HEK293 (cell line): Measurements from ENCODE around the gene AK3.

ENCODE experiments used
- CTCF ChIA-PET: fragments of 350-600 bp; formaldehyde crosslinking; extraction: SDS; loops from one replicate; lab custom pipeline; 2021; ENCODE audit warnings: antibody characterized with exemption; lab: Yijun Ruan, JAX
- POLR2A ChIA-PET: fragments of 300-600 bp; formaldehyde crosslinking; extraction: SDS; loops from one replicate; lab custom pipeline; 2020; ENCODE audit warnings: antibody characterized with exemption, inconsistent platforms; lab: Yijun Ruan, JAX
- H3K27ac ChIP-seq: fragments of 200-500 bp; sonication (Bioruptor generic); 2 replicates; pipeline ENCODE4 v1.5.1; 2014; ENCODE audit warnings: low read depth, low read length, control low read depth, inconsistent platforms; ENCODE audit errors: extremely low read depth
- H3K36me3 ChIP-seq, 2 experiments: fragments of 200-500 bp in 1 of 2; sonication (Bioruptor generic) in 1 of 2; 1 replicate in 1 of 2; 2 replicates in 1 of 2; pipeline ENCODE4 v1.5.1; 2014 to 2017; ENCODE audit warnings: inconsistent platforms in 2 of 2, low read length in 2 of 2; ENCODE audit not compliant: control insufficient read depth in 2 of 2, insufficient read depth in 1 of 2
- H3K4me1 ChIP-seq: fragments of 200-500 bp; sonication (Bioruptor generic); 2 replicates; pipeline ENCODE4 v1.5.1; 2014; ENCODE audit warnings: mild to moderate bottlenecking, low read length, inconsistent platforms; ENCODE audit not compliant: control insufficient read depth, insufficient read depth
- H3K4me3 ChIP-seq: 2 replicates; pipeline ENCODE4 v1.5.1; 2011; ENCODE audit warnings: low read depth, mild to moderate bottlenecking, control low read depth, low read length, moderate library complexity
- H3K9me3 ChIP-seq: fragments of 200-500 bp; sonication (Bioruptor generic); 2 replicates; pipeline ENCODE4 v1.5.1; 2014; ENCODE audit warnings: low read depth, low read length, inconsistent platforms; ENCODE audit not compliant: control insufficient read depth, insufficient read depth
- BCL11A ChIP-seq: fragments of 450-650 bp; formaldehyde crosslinking; IDR thresholded peaks from 2 replicates; pipeline ENCODE4 v1.5.1; 2016; ENCODE audit warnings: low read depth, missing biosample characterization, missing genetic modification characterization
- GLIS1 ChIP-seq: fragments of 450-650 bp; formaldehyde crosslinking; IDR thresholded peaks from 2 replicates; pipeline ENCODE4 v1.5.1; 2016; ENCODE audit warnings: missing biosample characterization, missing genetic modification characterization
- GLIS2 ChIP-seq: fragments of 450-650 bp; formaldehyde crosslinking; IDR thresholded peaks from 2 replicates; pipeline ENCODE4 v1.5.1; 2016; ENCODE audit warnings: missing biosample characterization, missing genetic modification characterization
- MZF1 ChIP-seq: fragments of 450-650 bp; formaldehyde crosslinking; IDR thresholded peaks from 2 replicates; pipeline ENCODE4 v1.5.1; 2017; ENCODE audit warnings: missing biosample characterization, missing genetic modification characterization, borderline replicate concordance
- OSR2 ChIP-seq: fragments of 450-650 bp; formaldehyde crosslinking; IDR thresholded peaks from 2 replicates; pipeline ENCODE4 v1.5.1; 2016; ENCODE audit warnings: missing biosample characterization, missing genetic modification characterization
- SCRT2 ChIP-seq: fragments of 450-650 bp; formaldehyde crosslinking; IDR thresholded peaks from 2 replicates; pipeline ENCODE4 v1.5.1; 2016; ENCODE audit warnings: missing biosample characterization, missing genetic modification characterization
- SP3 ChIP-seq: fragments of 450-650 bp; formaldehyde crosslinking; IDR thresholded peaks from 2 replicates; pipeline ENCODE4 v1.5.1; 2016; ENCODE audit warnings: missing biosample characterization, missing genetic modification characterization
- YY1 ChIP-seq: fragments of 450-650 bp; formaldehyde crosslinking; IDR thresholded peaks from 2 replicates; pipeline ENCODE4 v1.5.1; 2018; ENCODE audit warnings: missing biosample characterization, missing genetic modification characterization
- ZBTB48 ChIP-seq: fragments of 450-650 bp; formaldehyde crosslinking; IDR thresholded peaks from 2 replicates; pipeline ENCODE4 v1.5.1; 2016; ENCODE audit warnings: missing biosample characterization, missing genetic modification characterization
- ZBTB49 ChIP-seq: fragments of 450-650 bp; formaldehyde crosslinking; IDR thresholded peaks from 2 replicates; pipeline ENCODE4 v1.5.1; 2016; ENCODE audit warnings: missing biosample characterization, missing genetic modification characterization, low read depth
- ZFHX2 ChIP-seq: fragments of 450-650 bp; formaldehyde crosslinking; conservative IDR thresholded peaks from 2 replicates; pipeline ENCODE4 v1.5.1; 2016; ENCODE audit warnings: missing biosample characterization, missing genetic modification characterization
- ZFP41 ChIP-seq: fragments of 450-650 bp; formaldehyde crosslinking; IDR thresholded peaks from 2 replicates; pipeline ENCODE4 v1.5.1; 2016; ENCODE audit warnings: missing biosample characterization, missing genetic modification characterization, borderline replicate concordance
- ZFP69B ChIP-seq: fragments of 450-650 bp; formaldehyde crosslinking; IDR thresholded peaks from 2 replicates; pipeline ENCODE4 v1.5.1; 2016; ENCODE audit warnings: missing biosample characterization, missing genetic modification characterization
- ZNF112 ChIP-seq: fragments of 450-650 bp; formaldehyde crosslinking; IDR thresholded peaks from 2 replicates; pipeline ENCODE4 v1.5.0; 2017; ENCODE audit warnings: missing biosample characterization, missing genetic modification characterization
- ZNF138 ChIP-seq: fragments of 450-650 bp; formaldehyde crosslinking; IDR thresholded peaks from 2 replicates; pipeline ENCODE4 v1.5.1; 2016; ENCODE audit warnings: missing biosample characterization, missing genetic modification characterization, borderline replicate concordance
- ZNF473 ChIP-seq: fragments of 450-650 bp; formaldehyde crosslinking; IDR thresholded peaks from 2 replicates; pipeline ENCODE4 v1.5.1; 2017; ENCODE audit warnings: missing biosample characterization, missing genetic modification characterization
- ZNF48 ChIP-seq: fragments of 450-650 bp; formaldehyde crosslinking; IDR thresholded peaks from 2 replicates; pipeline ENCODE4 v1.5.1; 2016; ENCODE audit warnings: missing biosample characterization, missing genetic modification characterization
- ZNF514 ChIP-seq: fragments of 450-650 bp; formaldehyde crosslinking; IDR thresholded peaks from 2 replicates; pipeline ENCODE4 v1.5.1; 2016; ENCODE audit warnings: missing biosample characterization, missing genetic modification characterization
- ZNF544 ChIP-seq: fragments of 450-650 bp; formaldehyde crosslinking; IDR thresholded peaks from 2 replicates; pipeline ENCODE4 v1.5.0; 2017; ENCODE audit warnings: missing biosample characterization, missing genetic modification characterization
- ZNF580 ChIP-seq: fragments of 450-650 bp; formaldehyde crosslinking; IDR thresholded peaks from 2 replicates; pipeline ENCODE4 v1.5.1; 2016; ENCODE audit warnings: missing biosample characterization, missing genetic modification characterization
- ZNF596 ChIP-seq: fragments of 450-650 bp; IDR thresholded peaks from 2 replicates; pipeline ENCODE4 v1.5.0; 2018; ENCODE audit warnings: missing biosample characterization, mild to moderate bottlenecking, missing genetic modification characterization, moderate library complexity
- ZNF600 ChIP-seq: fragments of 450-650 bp; formaldehyde crosslinking; IDR thresholded peaks from 2 replicates; pipeline ENCODE4 v1.5.1; 2016; ENCODE audit warnings: missing biosample characterization, missing genetic modification characterization
- ZNF626 ChIP-seq: fragments of 450-650 bp; sonication (Bioruptor Pico); formaldehyde crosslinking; IDR thresholded peaks from 2 replicates; pipeline ENCODE4 v1.5.1; 2018; ENCODE audit warnings: missing biosample characterization, missing genetic modification characterization, inconsistent platforms
- ZNF670 ChIP-seq: fragments of 450-650 bp; formaldehyde crosslinking; IDR thresholded peaks from 2 replicates; pipeline ENCODE4 v1.5.1; 2016; ENCODE audit warnings: missing biosample characterization, missing genetic modification characterization, low read depth
- ZNF677 ChIP-seq: fragments of 450-650 bp; IDR thresholded peaks from 2 replicates; pipeline ENCODE4 v1.5.0; 2018; ENCODE audit warnings: missing biosample characterization, mild to moderate bottlenecking, missing genetic modification characterization, moderate library complexity
- ZNF777 ChIP-seq: fragments of 450-650 bp; formaldehyde crosslinking; IDR thresholded peaks from 2 replicates; pipeline ENCODE4 v1.5.1; 2017; ENCODE audit warnings: missing biosample characterization, missing genetic modification characterization, borderline replicate concordance
- ZSCAN30 ChIP-seq: fragments of 450-650 bp; IDR thresholded peaks from 2 replicates; pipeline ENCODE4 v1.5.1; 2018; ENCODE audit warnings: missing biosample characterization, mild to moderate bottlenecking, missing genetic modification characterization, moderate library complexity
- TF ChIP-seq, protein P1 (sequence below): fragments of 450-650 bp; formaldehyde crosslinking; IDR thresholded peaks from 2 replicates; pipeline ENCODE4 v1.5.1; 2016; ENCODE audit warnings: missing biosample characterization, missing genetic modification characterization
- TF ChIP-seq, protein P2 (sequence below): fragments of 450-650 bp; formaldehyde crosslinking; IDR thresholded peaks from 2 replicates; pipeline ENCODE4 v1.5.1; 2016; ENCODE audit warnings: missing biosample characterization, missing genetic modification characterization

AK3 gene

DNA sequence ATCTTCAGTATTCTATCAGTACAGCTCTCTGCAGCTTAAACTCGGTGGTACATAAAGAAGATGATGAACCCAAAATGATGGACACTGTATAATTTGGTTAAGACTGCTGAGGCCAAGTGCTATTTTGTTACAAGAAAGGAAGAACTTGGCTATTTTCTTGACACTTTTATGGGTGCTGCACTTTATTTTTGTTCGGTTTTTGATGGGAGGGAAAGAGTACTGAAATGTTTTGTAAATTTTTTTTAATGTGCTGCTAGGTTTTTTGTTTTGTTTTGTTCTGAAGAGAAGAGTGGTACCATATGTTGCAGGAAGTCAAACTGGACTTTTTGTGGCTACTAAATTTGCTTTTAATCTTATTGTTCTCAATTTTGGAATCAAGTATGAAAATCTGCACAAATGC is 35.0 kb downstream of the AK3 start:
- POLR2A ChIA-PET: no interaction called here
- H3K9me3 ChIP-seq: no peaks in the 10 kb centered on the region
- CTCF ChIA-PET: interaction anchor here (0.7 to 1.0 kb wide), 3 partner anchors 16 to 1836 kb away, joined by 3 to 4 read pairs (median 3); no protein-coding TSS in a partner anchor
- H3K4me1 ChIP-seq: no peaks in the 10 kb centered on the region
- peaks cover 10 to 64% of the 10 kb centered on the region in 2 experiments for H3K36me3 ChIP-seq
- TF ChIP-seq ZNF670 (tag by site-specific recombination) (no peak), ZNF48 (tag by site-specific recombination) (no peak), ZNF514 (no peak), ZNF677 (tag by site-specific recombination) (no peak), ZNF777 (no peak), ZBTB49 (tag by site-specific recombination) (no peak), ZFP69B (tag by site-specific recombination) (no peak), ZFHX2 (no peak), ZNF112 (no peak), SP3 (tag by site-specific recombination) (no peak), YY1 (tag by site-specific recombination) (no peak), BCL11A (tag by site-specific recombination) (no peak), ZNF600 (tag by site-specific recombination) (no peak), ZSCAN30 (no peak)
- H3K4me3 ChIP-seq: no peak overlapping the region
- H3K27ac ChIP-seq: no peak overlapping the region

GRCh38 chr9:4704129-4704528 is 36.9 kb downstream of the AK3 start:
- Histone ChIP-seq H3K4me3 (no peak overlapping the region), H3K36me3 (peaks cover 6 to 56% of the 10 kb centered on the region in 2 experiments; a peak in 2 of 3 replicates), H3K4me1 (no peaks in the 10 kb centered on the region), H3K27ac (no peak overlapping the region), H3K9me3 (no peaks in the 10 kb centered on the region)
- TF ChIP-seq SCRT2 (tag by site-specific recombination) (no peak), OSR2 (tag by site-specific recombination) (no peak), GLIS2 (no peak), ZNF138 (tag by site-specific recombination) (no peak), ZNF473 (tag by site-specific recombination) (no peak), ZFP41 (tag by site-specific recombination) (no peak), MZF1 (no peak), ZNF626 (tag by site-specific recombination) (no peak), ZNF580 (tag by site-specific recombination) (no peak), ZNF596 (no peak), ZNF544 (tag by site-specific recombination) (no peak), GLIS1 (tag by site-specific recombination) (no peak), YY1 (tag by site-specific recombination) (no peak), ZBTB48 (no peak)
- TF ChIP-seq, protein P1, sequence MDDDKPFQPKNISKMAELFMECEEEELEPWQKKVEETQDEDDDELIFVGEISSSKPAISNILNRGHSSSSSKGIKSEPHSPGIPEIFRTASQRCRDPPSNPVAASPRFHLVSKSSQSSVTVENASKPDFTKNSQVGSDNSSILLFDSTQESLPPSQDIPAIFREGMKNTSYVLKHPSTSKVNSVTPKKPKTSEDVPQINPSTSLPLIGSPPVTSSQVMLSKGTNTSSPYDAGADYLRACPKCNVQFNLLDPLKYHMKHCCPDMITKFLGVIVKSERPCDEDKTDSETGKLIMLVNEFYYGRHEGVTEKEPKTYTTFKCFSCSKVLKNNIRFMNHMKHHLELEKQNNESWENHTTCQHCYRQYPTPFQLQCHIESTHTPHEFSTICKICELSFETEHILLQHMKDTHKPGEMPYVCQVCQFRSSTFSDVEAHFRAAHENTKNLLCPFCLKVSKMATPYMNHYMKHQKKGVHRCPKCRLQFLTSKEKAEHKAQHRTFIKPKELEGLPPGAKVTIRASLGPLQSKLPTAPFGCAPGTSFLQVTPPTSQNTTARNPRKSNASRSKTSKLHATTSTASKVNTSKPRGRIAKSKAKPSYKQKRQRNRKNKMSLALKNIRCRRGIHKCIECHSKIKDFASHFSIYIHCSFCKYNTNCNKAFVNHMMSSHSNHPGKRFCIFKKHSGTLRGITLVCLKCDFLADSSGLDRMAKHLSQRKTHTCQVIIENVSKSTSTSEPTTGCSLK (tag by site-specific recombination): no peak
- TF ChIP-seq, protein P2, sequence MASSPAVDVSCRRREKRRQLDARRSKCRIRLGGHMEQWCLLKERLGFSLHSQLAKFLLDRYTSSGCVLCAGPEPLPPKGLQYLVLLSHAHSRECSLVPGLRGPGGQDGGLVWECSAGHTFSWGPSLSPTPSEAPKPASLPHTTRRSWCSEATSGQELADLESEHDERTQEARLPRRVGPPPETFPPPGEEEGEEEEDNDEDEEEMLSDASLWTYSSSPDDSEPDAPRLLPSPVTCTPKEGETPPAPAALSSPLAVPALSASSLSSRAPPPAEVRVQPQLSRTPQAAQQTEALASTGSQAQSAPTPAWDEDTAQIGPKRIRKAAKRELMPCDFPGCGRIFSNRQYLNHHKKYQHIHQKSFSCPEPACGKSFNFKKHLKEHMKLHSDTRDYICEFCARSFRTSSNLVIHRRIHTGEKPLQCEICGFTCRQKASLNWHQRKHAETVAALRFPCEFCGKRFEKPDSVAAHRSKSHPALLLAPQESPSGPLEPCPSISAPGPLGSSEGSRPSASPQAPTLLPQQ (tag by site-specific recombination): no peak
- ChIA-PET CTCF (no interaction called here), POLR2A (no interaction called here)
